Keratinocyte (primary cell): ENCODE measurements around the gene LSG1. TPM values are rescaled to one million over a fixed set of nuclear protein-coding genes. Genes with fewer than 3 reads are reported as not detected.

Experiments
- DNase-seq: peaks from one replicate; pipeline ENCODE4 v3.0.0-alpha.2; 2011; ENCODE audit warnings: low read depth, missing footprints, low spot score
- FAIRE-seq: peaks from 2 replicates; lab custom pipeline; 2011; peaks lifted over from hg19 to GRCh38; lab: Jason Lieb, UNC
- H2AFZ ChIP-seq: 2 replicates; pipeline ENCODE4 v1.6.0; 2012; ENCODE audit warnings: low read length, control low read depth, inconsistent platforms; ENCODE audit not compliant: control insufficient read depth
- H3K27ac ChIP-seq: 2 replicates; pipeline ENCODE4 v1.5.1; 2011; ENCODE audit warnings: low read length; ENCODE audit not compliant: control insufficient read depth, insufficient read depth
- H3K27me3 ChIP-seq: 3 replicates; pipeline ENCODE4 v1.6.0; 2011; ENCODE audit warnings: low read length; ENCODE audit not compliant: control insufficient read depth, insufficient read depth; ENCODE audit errors: extremely low read depth
- H3K36me3 ChIP-seq, 2 experiments: 2 replicates in 1 of 2; 3 replicates in 1 of 2; pipeline ENCODE4 v1.5.1; 2011; ENCODE audit warnings: low read length in 2 of 2, mild to moderate bottlenecking in 1 of 2; ENCODE audit not compliant: control insufficient read depth in 2 of 2, insufficient read depth in 2 of 2; ENCODE audit errors: extremely low read depth in 1 of 2
- H3K4me1 ChIP-seq: 3 replicates; pipeline ENCODE4 v1.5.1; 2011; ENCODE audit warnings: low read length; ENCODE audit not compliant: control insufficient read depth, insufficient read depth; ENCODE audit errors: extremely low read depth
- H3K4me2 ChIP-seq: 3 replicates; pipeline ENCODE4 v1.6.0; 2011; ENCODE audit warnings: low read depth, low read length; ENCODE audit not compliant: control insufficient read depth, insufficient read depth; ENCODE audit errors: extremely low read depth
- H3K4me3 ChIP-seq, 3 experiments: fragments of 200-600 bp in 1 of 3; sonication (generic) in 1 of 3; 2 replicates in 2 of 3; 3 replicates in 1 of 3; pipeline ENCODE4 v1.5.1; 2011 to 2016; ENCODE audit warnings: low read length in 3 of 3, mild to moderate bottlenecking in 3 of 3, control low read depth in 2 of 3, inconsistent platforms in 1 of 3, low read depth in 1 of 3, mixed read lengths in 1 of 3, mixed run types in 1 of 3, moderate library complexity in 1 of 3; ENCODE audit not compliant: control insufficient read depth in 2 of 3, insufficient read depth in 2 of 3; ENCODE audit errors: extremely low read depth in 1 of 3
- H3K79me2 ChIP-seq: 2 replicates; pipeline ENCODE4 v1.6.0; 2012; ENCODE audit warnings: low read length; ENCODE audit not compliant: control insufficient read depth, insufficient read depth
- H3K9ac ChIP-seq: 3 replicates; pipeline ENCODE4 v1.6.0; 2011; ENCODE audit warnings: low read length; ENCODE audit not compliant: control insufficient read depth, insufficient read depth; ENCODE audit errors: extremely low read depth
- H3K9me1 ChIP-seq: 3 replicates; pipeline ENCODE4 v1.6.0; 2011; ENCODE audit warnings: low read length; ENCODE audit not compliant: control insufficient read depth, insufficient read depth; ENCODE audit errors: extremely low read depth
- H3K9me3 ChIP-seq: 2 replicates; pipeline ENCODE4 v1.5.1; 2012; ENCODE audit warnings: low read depth, low read length; ENCODE audit not compliant: control insufficient read depth
- H4K20me1 ChIP-seq: 3 replicates; pipeline ENCODE4 v1.6.0; 2011; ENCODE audit warnings: low read length; ENCODE audit not compliant: control insufficient read depth, insufficient read depth; ENCODE audit errors: extremely low read depth
- CTCF ChIP-seq, 3 experiments: IDR thresholded peaks in 1 of 3; conservative IDR thresholded peaks in 1 of 3; optimal IDR thresholded peaks in 1 of 3; 2 replicates in 2 of 3; 3 replicates in 1 of 3; pipeline versions ENCODE3 to v1.5.1; 2011; ENCODE audit warnings: low read length in 3 of 3, mild to moderate bottlenecking in 3 of 3, moderate library complexity in 2 of 3, control low read depth in 1 of 3, inconsistent platforms in 1 of 3; ENCODE audit not compliant: insufficient read depth in 2 of 3; ENCODE audit errors: extremely low read depth in 1 of 3
- EZH2 ChIP-seq: IDR thresholded peaks from one replicate; pipeline ENCODE4 v1.6.1; 2012; ENCODE audit warnings: inconsistent platforms, mild to moderate bottlenecking, low read length, moderate library complexity
- dilution Hi-C: fragments of 300-500 bp; cut with MboI; formaldehyde crosslinking; loops from one replicate; pipeline ENCODE4 v1.7.0; 2020; ENCODE audit warnings: low sequenced_read_pairs; ENCODE audit not compliant: extremely low pct_ligation_motif_present
- polyA plus RNA-seq, 5 experiments: library from polyadenylated mRNA; depleted of rRNA in 3 of 5; stranded (reverse) in 3 of 5; stranded (forward) in 1 of 5; unstranded in 1 of 5; fragments of >200 nt; gene quantifications; 1 replicate in 1 of 5; 2 replicates in 3 of 5; 3 replicates in 1 of 5; pipeline versions ENCODE4 v1.2.1 to v1.2.3, GENCODE V29; 2011 to 2012; ENCODE audit warnings: missing spikeins in 2 of 5, low read depth in 1 of 5, low replicate concordance in 1 of 5

LSG1 gene
- polyA plus RNA-seq, 1 donor (not counting 4 experiments of a cell fraction or from before 2014, with no cell fraction given), result 40.7 TPM

- no peaks in the 10 kb centered on the region for H4K20me1 ChIP-seq
- no peaks in the 10 kb centered on the region for H3K9me3 ChIP-seq
- H3K9ac ChIP-seq, result peak overlapping the region; percentile 95
- H3K4me3 ChIP-seq, result peak overlapping the region; percentile 75 to 97 (median 97)
- H3K79me2 ChIP-seq, result peaks cover 40% of the 10 kb centered on the region
- peaks cover 2% of the 10 kb centered on the region for H3K9me1 ChIP-seq
- no peak for FAIRE-seq
- H3K36me3 ChIP-seq, result peaks cover 0 to 1% of the 10 kb centered on the region in 2 experiments
- no peak for DNase-seq
- peaks cover 7% of the 10 kb centered on the region for H3K4me1 ChIP-seq
- H3K27me3 ChIP-seq, result peaks cover 9% of the 10 kb centered on the region
- dilution Hi-C loops, result no loop called here
- peak overlapping the region; percentile 91 for H2AFZ ChIP-seq
- H3K4me2 ChIP-seq, result peak overlapping the region; percentile 82
- TF ChIP-seq EZH2 (no peak), CTCF (optimal IDR thresholded peaks at IDR 0.05 in 1 of 3, IDR thresholded peaks at IDR 0.05 in 1 of 3, conservative IDR thresholded peaks at IDR 0.05 in 1 of 3; ENCODE audit: extremely low read depth in 1 of 3, insufficient read depth in 2 of 3, low read length in 3 of 3) (no peak)
- peak overlapping the region; percentile 99 for H3K27ac ChIP-seq
Measured at GRCh38 chr3:194672876-194673275, 885 bp upstream of the LSG1 start.

GRCh38 chr3:194671511-194671899, 486 bp downstream of the LSG1 start:
- peak overlapping the region; percentile 95 for H3K9ac ChIP-seq
- TF ChIP-seq EZH2 (no peak), CTCF (optimal IDR thresholded peaks at IDR 0.05 in 1 of 3, IDR thresholded peaks at IDR 0.05 in 1 of 3, conservative IDR thresholded peaks at IDR 0.05 in 1 of 3; ENCODE audit: extremely low read depth in 1 of 3, insufficient read depth in 2 of 3, low read length in 3 of 3) (peak in 2 of 3 experiments; percentile 40 to 63)
- peaks cover 2% of the 10 kb centered on the region for H3K9me1 ChIP-seq
- peaks cover 44% of the 10 kb centered on the region for H3K79me2 ChIP-seq
- FAIRE-seq (no peak), DNase-seq (no peak)
- peak overlapping the region; percentile 99 for H3K27ac ChIP-seq
- peaks cover 7% of the 10 kb centered on the region for H3K4me1 ChIP-seq
- peaks cover 0 to 1% of the 10 kb centered on the region in 2 experiments for H3K36me3 ChIP-seq
- peak overlapping the region; percentile 75 to 97 (median 97) for H3K4me3 ChIP-seq
- H4K20me1 ChIP-seq, result no peaks in the 10 kb centered on the region
- H3K9me3 ChIP-seq, result no peaks in the 10 kb centered on the region
- peak overlapping the region; percentile 92 for H2AFZ ChIP-seq
- peaks cover 9% of the 10 kb centered on the region for H3K27me3 ChIP-seq
- peak overlapping the region; percentile 82 for H3K4me2 ChIP-seq
- dilution Hi-C loops, result no loop called here
